Liver (tissue), 9 donors: ENCODE measurements around the gene FRMD4A. TPM values are rescaled to one million over a fixed set of nuclear protein-coding genes. Genes with fewer than 3 reads are reported as not detected.

Source experiments
- DNase-seq: peaks from one replicate; pipeline ENCODE4 v3.0.0-alpha.2; 2017; ENCODE audit warnings: low spot score
- H3K27ac ChIP-seq, 2 donors: one replicate each; pipeline ENCODE4 v1.7.0; 2013; ENCODE audit warnings: inconsistent platforms in 2 of 2, low read length in 2 of 2, control low read depth in 1 of 2, low read depth in 1 of 2, mild to moderate bottlenecking in 1 of 2
- H3K27me3 ChIP-seq, 4 donors: one replicate each; pipeline versions ENCODE4 v1.6.1 to v1.7.0; 2013; ENCODE audit warnings: low read length in 3 of 4, inconsistent platforms in 1 of 4, mild to moderate bottlenecking in 1 of 4, moderate library complexity in 1 of 4; ENCODE audit not compliant: control insufficient read depth in 4 of 4, insufficient read depth in 4 of 4
- H3K36me3 ChIP-seq, 4 donors: one replicate each; pipeline versions ENCODE4 v1.6.1 to v1.7.0; 2013; ENCODE audit warnings: low read length in 3 of 4, mild to moderate bottlenecking in 3 of 4, low read depth in 1 of 4, moderate library complexity in 1 of 4; ENCODE audit not compliant: control insufficient read depth in 4 of 4, insufficient read depth in 3 of 4
- H3K4me1 ChIP-seq, 4 donors: one replicate each; pipeline versions ENCODE4 v1.6.1 to v1.7.0; 2013; ENCODE audit warnings: low read length in 3 of 4, mild to moderate bottlenecking in 3 of 4, moderate library complexity in 1 of 4; ENCODE audit not compliant: control insufficient read depth in 4 of 4, insufficient read depth in 4 of 4
- H3K4me3 ChIP-seq, 3 donors: one replicate each; pipeline versions ENCODE4 v1.6.1 to v1.7.0; 2013; ENCODE audit warnings: low read length in 3 of 3, control low read depth in 1 of 3, low read depth in 1 of 3, mild to moderate bottlenecking in 1 of 3
- H3K9ac ChIP-seq, 2 donors: one replicate each; pipeline ENCODE4 v1.7.0; 2013; ENCODE audit warnings: low read length in 2 of 2, mild to moderate bottlenecking in 2 of 2, moderate library complexity in 2 of 2, control low read depth in 1 of 2, low read depth in 1 of 2
- H3K9me3 ChIP-seq, 4 donors: one replicate each; pipeline versions ENCODE4 v1.6.1 to v1.7.0; 2013; ENCODE audit warnings: low read length in 3 of 4; ENCODE audit not compliant: control insufficient read depth in 4 of 4
- ATF3 ChIP-seq: IDR thresholded peaks from 2 replicates; pipeline ENCODE4 v1.6.1; 2016; ENCODE audit warnings: antibody characterized with exemption
- CTCF ChIP-seq: fragments of 150-350 bp; IDR thresholded peaks from 2 replicates; pipeline ENCODE4 v1.5.1; 2017; ENCODE audit warnings: improper control_type of control experiment, low read depth, low read length; ENCODE audit not compliant: missing input control
- EGR1 ChIP-seq, 2 donors: IDR thresholded peaks; 2 replicates each; pipeline ENCODE4 v1.6.1; 2016 to 2018; ENCODE audit warnings: antibody characterized with exemption in 2 of 2, low read depth in 2 of 2
- FOXA1 ChIP-seq: IDR thresholded peaks from 2 replicates; pipeline ENCODE4 v1.6.1; 2016; ENCODE audit warnings: antibody characterized with exemption
- FOXA2 ChIP-seq: IDR thresholded peaks from 2 replicates; pipeline ENCODE4 v1.6.1; 2016; ENCODE audit warnings: antibody characterized with exemption
- GABPA ChIP-seq, 2 donors: IDR thresholded peaks in 1 of 2; conservative IDR thresholded peaks in 1 of 2; 2 replicates each; pipeline ENCODE4 v1.6.1; 2016; ENCODE audit warnings: antibody characterized with exemption in 2 of 2, mild to moderate bottlenecking in 1 of 2, moderate library complexity in 1 of 2
- HNF4A ChIP-seq, 2 donors: conservative IDR thresholded peaks; 2 replicates each; pipeline ENCODE4 v1.6.1; 2016; ENCODE audit warnings: antibody characterized with exemption in 2 of 2, mild to moderate bottlenecking in 2 of 2
- HNF4G ChIP-seq: IDR thresholded peaks from 2 replicates; pipeline ENCODE4 v1.6.1; 2016; ENCODE audit warnings: antibody characterized with exemption
- JUND ChIP-seq, 2 donors: IDR thresholded peaks; 2 replicates each; pipeline ENCODE4 v1.6.1; 2016; ENCODE audit warnings: antibody characterized with exemption in 2 of 2
- MAX ChIP-seq: IDR thresholded peaks from 2 replicates; pipeline ENCODE4 v1.6.1; 2016; ENCODE audit warnings: antibody characterized with exemption
- NR2F2 ChIP-seq: IDR thresholded peaks from 2 replicates; pipeline ENCODE4 v1.6.1; 2016; ENCODE audit warnings: antibody characterized with exemption
- RAD21 ChIP-seq, 2 donors: IDR thresholded peaks; 2 replicates each; pipeline ENCODE4 v1.6.1; 2016; ENCODE audit warnings: antibody characterized with exemption in 2 of 2, mild to moderate bottlenecking in 2 of 2
- REST ChIP-seq: IDR thresholded peaks from 2 replicates; pipeline ENCODE4 v1.6.1; 2016; ENCODE audit warnings: antibody characterized with exemption, mild to moderate bottlenecking
- RXRA ChIP-seq, 2 donors: IDR thresholded peaks; 2 replicates each; pipeline ENCODE4 v1.6.1; 2017 to 2018; ENCODE audit warnings: antibody characterized with exemption in 2 of 2, mild to moderate bottlenecking in 1 of 2
- SP1 ChIP-seq: IDR thresholded peaks from 2 replicates; pipeline ENCODE4 v1.6.1; 2018; ENCODE audit warnings: antibody characterized with exemption, mild to moderate bottlenecking
- TAF1 ChIP-seq: conservative IDR thresholded peaks from 2 replicates; pipeline ENCODE4 v1.6.1; 2016; ENCODE audit warnings: antibody characterized with exemption, mild to moderate bottlenecking
- YY1 ChIP-seq: IDR thresholded peaks from 2 replicates; pipeline ENCODE4 v1.6.1; 2016; ENCODE audit warnings: antibody characterized with exemption, mild to moderate bottlenecking
- ZBTB33 ChIP-seq: IDR thresholded peaks from 2 replicates; pipeline ENCODE4 v1.6.1; 2016; ENCODE audit warnings: antibody characterized with exemption
- WGBS: extraction: QIAGEN DNeasy Blood & Tissue Kit; methylation state at CpG from one replicate; pipeline ENCODE4 v1.1.7; 2013; 5-methylcytosine and 5-hydroxymethylcytosine counted together
- polyA plus RNA-seq, 2 donors: library from polyadenylated mRNA; stranded (reverse) in 1 of 2; unstranded in 1 of 2; fragments of 200-250 nt in 1 of 2; fragments of >200 nt in 1 of 2; fragmentation: Nextera tagmentation in 1 of 2; extraction: Ambion mirVana in 1 of 2; gene quantifications; one replicate each; pipeline versions ENCODE4 v1.2.1 to v1.2.3, GENCODE V29; 2013 to 2015
- total RNA-seq, 2 donors: library from RNA; depleted of rRNA; stranded (reverse); fragments of >200 nt; gene quantifications; one replicate each; pipeline ENCODE4 v1.2.3, GENCODE V29; 2014
- donor health status: healthy.
- donor health status: healthy.
- donor health status: healthy.
- donor health status: healthy.
- donor health status: healthy.

Gene FRMD4A
- total and polyA plus RNA-seq, 4 donors = 8.2 to 34.3 (median 13.1) TPM

GRCh38 chr10:14035506-14035905 lies 295.2 kb downstream of the FRMD4A start:
- H3K9me3 ChIP-seq = no peaks in the 10 kb centered on the region
- H3K27me3 ChIP-seq = no peaks in the 10 kb centered on the region
- H3K9ac ChIP-seq = no peak overlapping the region
- DNase-seq = no peak
- H3K27ac ChIP-seq = no peak overlapping the region
- WGBS = 92% methylated on average over 6 of the region's 6 CpGs
- H3K36me3 ChIP-seq = no peaks in the 10 kb centered on the region
- TF ChIP-seq EGR1 (IDR thresholded peaks at IDR 0.05; ENCODE audit: low read depth in 2 of 2) (no peak), YY1 (no peak), CTCF (no peak), ZBTB33 (no peak), ATF3 (no peak), TAF1 (no peak), FOXA1 (no peak), GABPA (IDR thresholded peaks at IDR 0.05 in 1 of 2, conservative IDR thresholded peaks at IDR 0.05 in 1 of 2) (no peak), FOXA2 (no peak), HNF4A (conservative IDR thresholded peaks at IDR 0.05) (no peak), SP1 (no peak), NR2F2 (no peak), MAX (no peak), RAD21 (IDR thresholded peaks at IDR 0.05) (no peak), HNF4G (no peak), RXRA (IDR thresholded peaks at IDR 0.05) (no peak), JUND (IDR thresholded peaks at IDR 0.05) (no peak), REST (no peak)
- no peak overlapping the region for H3K4me3 ChIP-seq
- H3K4me1 ChIP-seq = peaks cover 0 to 4% (median 0%) of the 10 kb centered on the region in 4 donors
